RCC 7860 (cell line): ENCODE data around the gene RNF223.
"Not testable (repeated sequence)": the region's sequence is repeated elsewhere in the genome, so short reads cannot be mapped to it uniquely, and the experiment has no call there.

Experiments
- DNase-seq: peaks from one replicate; pipeline ENCODE4 v3.0.0-alpha.2; 2015; ENCODE audit warnings: low spot score
- FAIRE-seq: peaks from 2 replicates; lab custom pipeline; 2012; peaks lifted over from hg19 to GRCh38; lab: Jason Lieb, UNC

Gene RNF223

DNA sequence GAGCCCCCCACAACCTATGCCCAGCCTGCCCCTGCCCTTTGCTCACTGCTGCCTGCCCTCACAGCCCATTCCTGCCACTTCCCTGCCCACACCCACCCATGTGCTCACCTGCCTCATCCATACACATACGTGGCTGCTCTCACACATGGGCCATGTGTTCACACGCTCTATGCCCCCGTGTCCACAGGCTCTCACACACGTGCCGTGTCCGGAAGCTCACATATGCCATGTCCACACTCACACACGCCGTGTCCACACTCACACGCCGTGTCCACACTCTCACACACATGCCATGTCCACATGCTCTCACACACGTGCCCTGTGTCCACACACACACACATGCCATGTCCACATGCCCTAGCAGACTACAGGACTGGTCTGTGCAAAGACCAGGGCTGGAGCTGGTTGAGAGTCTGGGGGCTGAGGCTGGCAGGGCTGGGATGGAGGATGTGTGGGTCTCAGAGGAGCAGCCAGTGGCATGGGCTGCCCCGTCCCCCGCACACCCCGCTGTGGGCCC lies 583 bp upstream of the RNF223 start:
- no peak for DNase-seq
- no peak for FAIRE-seq

DNA sequence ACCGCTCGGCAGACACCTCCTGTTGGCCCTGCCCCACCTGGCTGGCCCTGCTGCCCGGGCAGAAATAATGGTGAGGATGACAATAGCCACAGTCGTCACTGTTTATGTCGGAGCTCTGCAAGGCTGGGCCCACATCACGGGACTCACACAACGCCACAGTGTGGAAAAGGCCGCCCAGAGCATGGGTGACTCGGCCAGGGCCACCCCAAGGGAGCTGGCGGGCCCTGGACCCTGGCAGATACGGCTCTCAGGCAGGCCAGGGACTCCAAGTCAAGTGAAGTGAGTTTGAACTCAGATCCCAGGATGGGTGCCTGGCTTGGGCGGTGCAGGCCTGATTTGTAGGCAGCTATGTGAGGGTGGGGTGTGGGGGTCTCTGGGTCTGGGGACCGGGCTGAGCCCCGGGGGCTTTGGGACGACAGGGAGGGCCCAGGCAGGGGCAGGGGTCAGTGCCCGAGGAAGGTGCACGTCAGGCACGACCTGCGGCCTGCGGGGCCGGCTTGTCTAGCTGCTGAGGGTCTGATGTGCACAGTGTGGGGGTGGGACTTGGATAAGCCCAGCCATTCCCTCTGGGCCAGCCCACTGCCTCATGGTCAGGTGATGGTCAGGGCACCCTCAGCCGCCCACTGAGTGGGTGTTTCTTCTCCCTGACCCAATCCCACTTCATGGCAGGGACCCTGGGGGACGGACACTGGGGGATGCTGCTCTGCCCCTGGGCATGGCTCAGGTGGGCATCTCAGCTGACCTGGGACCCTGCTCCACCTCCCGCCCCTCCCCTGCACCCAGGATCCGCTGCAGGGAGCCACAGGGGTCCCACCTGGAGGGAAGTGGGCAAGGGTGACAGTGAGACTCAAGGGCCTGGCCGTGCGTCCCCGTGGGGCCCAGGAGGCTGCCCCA lies 1.0 kb downstream of the RNF223 start:
- DNase-seq (no peak), FAIRE-seq (no peak)

GRCh38 chr1:1072299-1072848 lies 1.7 kb downstream of the RNF223 start:
- DNase-seq (no peak), FAIRE-seq (no peak)

GRCh38 chr1:1071486-1072298 lies 2.4 kb downstream of the RNF223 start:
- FAIRE-seq (no peak), DNase-seq (no peak)

DNA sequence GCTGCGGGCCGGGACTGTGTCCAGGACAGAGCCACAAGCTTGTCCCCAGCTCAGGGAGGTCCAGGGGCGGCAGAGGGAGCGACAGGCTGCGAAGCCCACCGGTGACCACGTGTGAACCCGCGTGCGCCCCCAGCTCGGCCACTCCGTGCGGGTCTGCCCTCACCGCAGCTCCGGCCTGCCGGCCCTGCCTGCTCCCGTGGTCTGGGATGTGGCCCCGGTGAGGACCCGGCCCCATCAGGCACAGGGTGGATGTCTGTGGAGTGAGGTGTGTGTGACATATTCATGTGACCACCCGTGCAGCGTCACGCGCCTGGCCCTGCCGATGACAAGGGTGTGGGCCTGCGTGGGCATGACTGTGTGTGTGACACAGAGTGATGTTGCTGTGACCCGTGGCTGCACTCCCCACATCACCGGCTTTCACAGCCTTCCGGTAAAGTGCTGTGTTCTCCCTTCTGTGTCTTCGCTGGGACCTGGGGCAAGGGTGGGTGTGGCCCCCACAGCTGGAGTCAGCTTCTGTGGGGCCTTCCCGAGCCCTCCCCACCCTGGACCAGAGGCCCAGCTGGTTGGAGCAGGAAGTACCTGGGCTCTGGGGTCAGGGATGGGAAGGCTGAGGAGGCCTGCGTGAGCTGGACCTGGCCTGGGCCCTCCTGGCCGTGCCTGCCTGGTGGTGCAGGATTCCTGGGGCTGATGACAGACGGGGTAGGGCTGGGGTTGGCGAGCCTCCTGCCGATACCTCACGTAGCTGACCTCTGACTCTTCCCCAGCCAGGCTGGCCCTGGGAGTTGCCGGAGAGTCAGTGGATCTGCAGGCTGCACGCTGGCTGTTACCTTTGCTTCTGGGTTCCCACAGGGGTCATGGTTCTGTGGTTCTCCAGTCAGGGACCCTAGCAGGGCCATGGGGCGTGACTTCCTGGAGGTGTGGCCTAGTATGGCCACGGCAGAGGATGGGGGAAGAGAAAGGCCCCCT lies 4.1 kb downstream of the RNF223 start:
- peak; percentile 15 for FAIRE-seq
- DNase-seq: peak; percentile 64

- FAIRE-seq (no peak), DNase-seq (peak; percentile 68)
These were observed 4.9 kb downstream of the RNF223 start for GRCh38 chr1:1069056-1069710.

DNA sequence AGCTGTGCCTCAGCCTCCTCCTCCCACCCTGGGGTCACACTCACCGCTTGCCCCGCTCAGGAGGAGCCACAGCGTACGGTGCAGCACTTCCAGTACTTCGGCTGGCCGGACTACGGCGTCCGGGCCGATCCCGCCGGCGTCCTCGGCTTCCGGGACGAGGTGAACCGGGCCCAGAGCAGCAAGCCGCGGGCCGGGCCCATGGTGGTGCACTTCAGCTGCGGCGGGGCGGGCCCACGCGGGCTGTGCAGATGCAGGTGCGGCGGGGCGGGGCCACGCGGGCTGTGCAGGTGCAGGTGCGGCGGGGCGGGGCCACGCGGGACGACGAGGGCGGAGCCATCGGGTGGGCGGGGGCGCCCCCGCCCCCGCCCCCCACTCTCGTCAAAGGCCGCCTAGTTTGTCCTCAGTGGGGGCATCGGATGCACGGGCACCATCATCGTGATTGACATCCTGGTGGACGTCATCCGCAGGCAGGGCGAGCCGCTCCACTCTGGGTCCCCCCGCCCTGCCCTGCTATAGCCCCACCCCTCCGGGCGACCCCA lies 5.5 kb downstream of the RNF223 start:
- no peak for FAIRE-seq

DNA sequence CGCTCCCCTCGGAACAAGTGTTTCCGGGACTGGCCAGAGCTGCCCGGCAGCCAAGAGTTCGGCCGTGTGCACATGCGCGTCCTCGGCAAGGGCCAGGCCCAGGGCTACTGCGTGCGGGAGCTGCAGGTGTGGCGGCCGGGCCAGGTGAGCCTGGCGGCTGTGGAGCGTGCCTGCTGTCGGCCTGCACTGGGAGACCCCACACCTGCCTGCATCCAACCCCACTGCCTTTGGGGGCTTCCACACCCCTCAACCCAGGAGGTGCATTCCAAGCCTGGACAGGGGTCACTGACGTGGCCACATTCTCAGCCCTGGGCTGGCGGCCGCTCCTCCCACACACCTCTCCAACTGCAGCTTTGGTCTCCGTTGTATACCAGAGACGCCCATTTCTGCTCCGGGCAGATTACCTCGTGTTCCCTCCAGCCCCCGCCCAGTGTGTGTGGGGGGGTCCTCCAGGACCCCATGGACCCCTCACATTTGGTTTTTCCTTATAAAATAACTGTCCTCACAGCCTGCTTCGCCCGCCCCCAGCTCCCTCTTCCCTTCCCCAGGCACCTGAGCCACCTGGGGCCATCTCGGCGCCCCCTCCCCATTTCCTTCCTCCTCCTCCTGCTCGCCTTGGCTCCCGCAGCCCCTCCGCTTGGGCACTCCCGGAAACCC lies 6.1 kb downstream of the RNF223 start:
- no peak for DNase-seq
- FAIRE-seq: no peak

More for the DNA sequence above, 5.5 kb downstream of the RNF223 start:
- no peak for DNase-seq

DNA sequence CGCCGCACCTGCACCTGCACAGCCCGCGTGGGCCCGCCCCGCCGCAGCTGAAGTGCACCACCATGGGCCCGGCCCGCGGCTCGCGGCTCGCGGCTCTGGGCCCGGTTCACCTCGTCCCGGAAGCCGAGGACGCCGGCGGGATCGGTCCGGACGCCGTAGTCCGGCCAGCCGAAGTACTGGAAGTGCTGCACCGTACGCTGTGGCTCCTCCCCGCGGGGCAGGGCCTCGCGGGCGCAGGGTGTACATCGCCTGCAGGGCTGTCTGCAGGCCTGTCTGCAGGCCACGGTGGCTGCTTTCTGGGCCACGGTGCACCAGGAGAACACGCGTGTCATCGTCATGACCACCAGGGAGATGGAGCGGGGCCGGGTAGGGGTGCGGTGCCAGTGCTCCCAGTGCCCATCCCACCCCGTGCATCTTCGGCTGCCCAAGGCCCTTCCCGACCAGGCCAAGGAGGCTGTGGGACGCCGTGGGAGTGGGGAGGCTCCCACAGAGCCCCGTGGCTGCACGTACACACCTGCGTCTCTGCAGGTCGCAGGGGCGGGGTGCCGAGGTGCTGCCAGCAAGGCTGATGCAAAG lies 6.7 kb downstream of the RNF223 start:
- DNase-seq: no peak

GRCh38 chr1:1066403-1067283 lies 7.5 kb downstream of the RNF223 start:
- FAIRE-seq (no peak), DNase-seq (no peak)

More for the DNA sequence above, 6.7 kb downstream of the RNF223 start:
- FAIRE-seq: no peak

DNA sequence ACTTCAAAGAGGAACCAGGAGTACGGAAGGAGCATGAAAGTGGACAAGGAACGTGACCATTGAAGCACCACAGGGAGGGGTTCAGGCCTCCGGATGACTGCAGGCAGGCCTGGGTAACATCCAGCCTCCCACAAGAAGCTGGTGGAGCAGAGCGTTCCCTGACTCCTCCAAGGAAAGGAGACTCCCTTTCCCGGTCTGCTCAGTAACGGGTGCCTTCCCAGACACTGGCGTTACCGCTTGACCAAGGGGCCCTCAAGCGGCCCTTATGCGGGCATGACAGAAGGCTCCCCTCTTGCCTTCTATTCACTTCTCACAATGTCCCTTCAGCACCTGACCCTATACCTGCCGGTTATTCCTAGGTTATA lies 8.2 kb downstream of the RNF223 start:
- not testable (repeated sequence) for FAIRE-seq, DNase-seq

DNA sequence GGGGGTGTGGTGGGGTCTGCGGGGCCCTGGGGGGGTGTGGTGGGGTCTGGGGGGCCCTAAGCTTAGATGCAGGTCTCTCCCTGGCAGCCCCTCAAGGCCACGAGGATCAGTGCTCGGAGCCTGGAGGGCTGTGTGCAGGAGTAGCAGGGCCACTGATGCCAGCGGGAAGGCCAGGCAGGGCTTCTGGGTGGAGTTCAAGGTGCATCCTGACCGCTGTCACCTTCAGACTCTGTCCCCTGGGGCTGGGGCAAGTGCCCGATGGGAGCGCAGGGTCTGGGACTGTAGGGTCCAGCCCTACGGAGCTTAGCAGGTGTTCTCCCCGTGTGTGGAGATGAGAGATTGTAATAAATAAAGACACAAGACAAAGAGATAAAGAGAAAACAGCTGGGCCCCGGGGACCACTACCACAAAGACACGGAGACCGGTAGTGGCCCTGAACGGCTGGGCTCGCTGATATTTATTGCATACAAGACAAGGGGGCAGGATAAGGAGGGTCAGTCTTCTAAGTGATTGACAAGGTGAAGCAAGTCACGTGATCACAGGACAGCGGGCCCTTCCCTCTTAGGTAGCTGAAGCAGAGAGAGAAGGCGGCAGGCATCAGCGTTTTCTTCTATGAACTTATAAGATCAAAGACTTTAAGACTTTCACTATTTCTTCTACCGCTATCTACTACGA lies 8.7 kb downstream of the RNF223 start:
- FAIRE-seq (no peak), DNase-seq (no peak)

DNA sequence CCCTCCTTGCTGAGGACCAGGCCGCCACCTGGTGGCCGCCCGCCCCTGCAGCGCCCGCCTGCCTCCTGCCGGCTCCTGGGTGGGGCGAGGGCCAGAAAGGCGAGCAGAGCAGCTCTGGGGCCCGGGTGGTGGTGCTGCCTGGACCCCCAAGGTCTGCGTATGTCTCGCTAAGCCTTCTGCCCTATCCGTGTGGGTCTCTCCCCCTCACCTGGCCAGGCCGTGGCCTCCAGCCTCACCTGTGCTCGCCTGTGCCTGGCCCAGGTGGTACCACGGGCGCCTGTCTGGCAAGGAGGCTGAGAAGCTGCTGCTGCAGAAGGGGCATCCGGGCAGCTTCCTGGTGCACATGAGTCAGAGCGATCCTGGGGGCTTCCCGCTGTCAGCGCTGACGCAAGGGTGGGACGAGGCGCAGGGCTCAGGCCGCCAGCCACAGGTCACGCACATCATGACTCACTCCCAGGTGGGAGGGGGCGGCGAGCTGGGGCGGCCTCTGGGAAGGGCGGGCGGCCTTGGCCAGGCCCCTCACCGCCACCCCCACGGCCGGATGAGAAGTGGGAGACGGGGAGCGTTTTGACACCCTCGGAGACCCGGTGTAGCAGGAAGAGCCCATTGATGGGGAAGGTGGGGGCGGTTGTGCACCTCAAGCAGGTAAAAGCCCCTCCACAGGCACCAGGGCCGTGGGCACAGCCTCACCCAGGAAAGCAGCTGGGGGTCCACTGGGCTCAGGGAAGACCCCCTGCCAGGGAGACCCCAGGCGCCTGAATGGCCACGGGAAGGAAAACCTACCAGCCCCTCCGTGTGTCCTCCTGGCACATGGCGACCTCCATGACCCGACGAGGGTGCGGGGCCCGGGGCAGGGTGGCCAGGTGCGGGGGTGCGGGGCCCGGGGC lies 9.9 kb downstream of the RNF223 start:
- FAIRE-seq (peak; percentile 67), DNase-seq (peak; percentile 95)

GRCh38 chr1:1063261-1063944 lies 10.7 kb downstream of the RNF223 start:
- DNase-seq: no peak
- no peak for FAIRE-seq

GRCh38 chr1:1062348-1063163 lies 11.6 kb downstream of the RNF223 start:
- FAIRE-seq (no peak), DNase-seq (no peak)
